ENCODE data around the gene RAPGEF3. TPM values are rescaled to one million over a fixed set of nuclear protein-coding genes. Genes with fewer than 3 reads are reported as not detected.

Gene RAPGEF3
- total RNA-seq, 1 experiment from 2014 or later = 5.7 TPM

- DNase-seq = no peak
- BruUV-seq (replicated peaks) = no TSS peak
- Histone ChIP-seq H3K4me3 (no peak overlapping the region), H3F3A (ENCODE audit: insufficient read depth, low read depth) (no peaks in the 10 kb centered on the region; the same call in 1 of the 2 replicates), H3K79me2 (ENCODE audit: low read depth) (no peaks in the 10 kb centered on the region), H3K27me3 (ENCODE audit: insufficient read depth, low read depth) (no peaks in the 10 kb centered on the region), H2AFZ (no peak overlapping the region), H3K4me1 (replicated peaks; ENCODE audit: insufficient read depth) (no peaks in the 10 kb centered on the region), H3K9me3 (ENCODE audit: insufficient read depth, low read depth) (no peaks in the 10 kb centered on the region), H3K27ac (no peak overlapping the region), H4K20me1 (ENCODE audit: insufficient read depth) (no peaks in the 10 kb centered on the region), H3K9me2 (ENCODE audit: insufficient read depth) (no peaks in the 10 kb centered on the region), H3K4me2 (no peak overlapping the region), H3K36me3 (ENCODE audit: low read depth) (peaks cover 4% of the 10 kb centered on the region; the same call in 1 of the 2 replicates)
- ChIA-PET POLR2A (ENCODE audit: unreplicated experiment) (no interaction called here), CTCF (interaction anchor here (0.6 kb wide), 1 partner anchor 106 kb away, joined by 3 read pairs; no protein-coding TSS in a partner anchor)
- no peak for TF ChIP-seq EZH2 (IDR thresholded peaks at IDR 0.05; ENCODE audit: low read depth)
- TF ChIP-seq CTCF (conservative IDR thresholded peaks at IDR 0.05) = no peak
- intact Hi-C loops (cut with micrococcal nuclease; ENCODE audit: unreplicated experiment) = no loop called here
Observed at GRCh38 chr12:47791351-47791746, 32.7 kb upstream of the RAPGEF3 start.

DNA sequence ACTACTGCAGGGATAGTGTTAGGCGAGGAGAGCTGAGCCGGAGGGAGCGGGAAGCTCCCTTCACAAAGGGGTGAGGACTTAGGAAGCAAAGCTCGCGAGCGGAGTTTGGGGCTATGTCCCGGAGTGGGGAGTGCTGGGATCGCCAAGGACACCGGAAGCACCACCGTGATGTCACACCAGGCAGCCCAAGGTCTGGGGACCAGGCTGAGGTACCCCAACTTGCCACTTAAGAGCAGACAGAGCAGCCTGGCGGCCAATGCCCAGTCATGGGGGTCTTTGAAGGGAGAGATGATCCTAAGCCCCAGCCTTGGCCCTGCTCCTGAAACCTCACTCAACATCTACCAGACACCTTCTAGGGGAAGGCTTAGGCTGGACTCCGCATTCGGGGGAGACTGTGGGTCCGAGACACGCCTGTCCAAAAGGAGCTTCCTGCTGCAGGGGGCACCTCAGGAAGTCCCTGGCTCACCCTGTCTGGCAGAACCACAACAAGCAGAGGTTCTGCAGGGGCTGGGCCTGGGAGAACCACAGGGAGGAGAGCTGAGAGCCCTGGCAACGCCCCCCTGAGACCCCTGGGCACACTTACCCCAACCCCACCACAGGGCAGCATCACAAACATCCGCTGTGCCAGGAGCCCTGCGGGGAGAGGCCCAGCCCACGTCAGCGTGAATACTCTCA is 32.1 kb upstream of the RAPGEF3 start:
- TF ChIP-seq CTCF (conservative IDR thresholded peaks at IDR 0.05) (no peak), EZH2 (IDR thresholded peaks at IDR 0.05; ENCODE audit: low read depth) (no peak)
- intact Hi-C loops (cut with micrococcal nuclease; ENCODE audit: unreplicated experiment) = no loop called here
- Histone ChIP-seq H2AFZ (no peak overlapping the region), H3K4me2 (no peak overlapping the region), H3K9me2 (ENCODE audit: insufficient read depth) (no peaks in the 10 kb centered on the region), H3K27me3 (ENCODE audit: insufficient read depth, low read depth) (no peaks in the 10 kb centered on the region), H3K4me3 (no peak overlapping the region), H3K79me2 (ENCODE audit: low read depth) (no peaks in the 10 kb centered on the region), H3K4me1 (replicated peaks; ENCODE audit: insufficient read depth) (no peaks in the 10 kb centered on the region), H3K27ac (no peak overlapping the region), H3K9me3 (ENCODE audit: insufficient read depth, low read depth) (no peaks in the 10 kb centered on the region), H3K36me3 (ENCODE audit: low read depth) (peaks cover 4% of the 10 kb centered on the region; the same call in 1 of the 2 replicates), H4K20me1 (ENCODE audit: insufficient read depth) (no peaks in the 10 kb centered on the region), H3F3A (ENCODE audit: insufficient read depth, low read depth) (no peaks in the 10 kb centered on the region; the same call in 1 of the 2 replicates)
- DNase-seq = no peak
- CTCF ChIA-PET = interaction anchor here (0.6 kb wide), 1 partner anchor 106 kb away, joined by 3 read pairs; no protein-coding TSS in a partner anchor
- POLR2A ChIA-PET (ENCODE audit: unreplicated experiment) = no interaction called here
- no TSS peak for BruUV-seq (replicated peaks)

DNA sequence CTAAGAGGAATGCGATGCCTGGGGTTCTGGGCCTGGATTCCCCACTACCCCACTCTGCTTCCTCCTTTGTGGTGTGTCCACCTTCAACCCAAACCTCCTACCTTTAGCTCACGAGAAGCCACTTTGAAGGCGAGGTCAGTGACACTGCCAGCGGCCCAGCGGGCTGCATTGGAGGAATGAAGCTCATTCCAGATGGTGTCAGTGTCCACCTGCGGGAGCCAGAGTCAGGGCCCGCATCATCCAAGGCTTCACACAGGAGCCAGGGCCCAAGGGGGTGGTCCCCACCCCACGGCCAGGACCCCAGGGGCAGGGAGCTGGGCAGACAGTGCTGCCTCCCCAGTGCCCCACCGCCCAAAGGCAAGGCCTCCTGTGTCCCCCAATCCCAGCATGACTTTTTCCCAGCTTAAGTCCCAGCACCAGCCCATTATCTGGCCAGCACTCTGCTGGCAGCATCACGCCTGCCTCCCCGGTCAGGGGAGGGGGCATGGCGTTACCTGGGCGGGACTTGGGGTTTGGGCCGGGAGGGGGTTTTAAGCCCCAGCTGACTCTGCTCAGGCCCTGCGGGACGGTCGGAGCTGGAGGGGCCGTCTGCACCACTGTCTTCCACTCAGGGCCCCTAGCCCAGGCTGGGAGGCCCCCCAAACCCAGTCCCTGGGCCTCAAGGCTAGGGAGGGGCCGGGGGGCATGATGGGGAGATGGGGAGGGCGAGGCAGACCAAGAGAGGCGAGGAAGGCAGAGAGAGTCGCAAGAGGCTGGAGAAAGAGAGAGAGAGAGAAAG is 31.2 kb upstream of the RAPGEF3 start:
- BruUV-seq (replicated peaks) = no TSS peak
- Histone ChIP-seq H4K20me1 (ENCODE audit: insufficient read depth) (no peaks in the 10 kb centered on the region), H3K36me3 (ENCODE audit: low read depth) (peaks cover 4% of the 10 kb centered on the region; the same call in 1 of the 2 replicates)

More for the DNA sequence above, 31.2 kb upstream of the RAPGEF3 start:
- Histone ChIP-seq H3K9me3 (ENCODE audit: insufficient read depth, low read depth) (no peaks in the 10 kb centered on the region), H3K4me3 (no peak overlapping the region), H3F3A (ENCODE audit: insufficient read depth, low read depth) (no peaks in the 10 kb centered on the region; the same call in 1 of the 2 replicates), H3K79me2 (ENCODE audit: low read depth) (no peaks in the 10 kb centered on the region), H3K27me3 (ENCODE audit: insufficient read depth, low read depth) (no peaks in the 10 kb centered on the region), H3K4me1 (replicated peaks; ENCODE audit: insufficient read depth) (no peaks in the 10 kb centered on the region), H3K9me2 (ENCODE audit: insufficient read depth) (no peaks in the 10 kb centered on the region), H2AFZ (no peak overlapping the region), H3K27ac (no peak overlapping the region), H3K4me2 (no peak overlapping the region)
- intact Hi-C loops (cut with micrococcal nuclease; ENCODE audit: unreplicated experiment) = no loop called here
- peak in 1 of 2 experiments; percentile 23 for DNase-seq
- TF ChIP-seq EZH2 (IDR thresholded peaks at IDR 0.05; ENCODE audit: low read depth) (no peak), CTCF (conservative IDR thresholded peaks at IDR 0.05) (no peak)
- ChIA-PET POLR2A (ENCODE audit: unreplicated experiment) (no interaction called here), CTCF (interaction anchor here (0.6 to 0.7 kb wide), 2 partner anchors 40 to 278 kb away, joined by 3 read pairs; no protein-coding TSS in a partner anchor)

Data from PC-9 (cell line).